HG03521 (cell line): ENCODE measurements around the gene SPAG16.
"Not testable (repeated sequence)": the region's sequence is repeated elsewhere in the genome, so short reads cannot be mapped to it uniquely, and the experiment has no call there.

Experiments used
- ATAC-seq: cut with Tn5 transposase; IDR thresholded peaks from one replicate; pipeline ENCODE4 v1.9.1; 2021; ENCODE audit warnings: mild to moderate bottlenecking, moderate library complexity; ENCODE audit not compliant: unreplicated experiment

SPAG16 gene

GRCh38 chr2:213407027-213407426 is 122.8 kb downstream of the SPAG16 start:
- ATAC-seq: not testable (repeated sequence)

- not testable (repeated sequence) for ATAC-seq
Observed at GRCh38 chr2:213408426-213409070, 124.3 kb downstream of the SPAG16 start.

- not testable (repeated sequence) for ATAC-seq
Observed at GRCh38 chr2:213410687-213411086, 126.4 kb downstream of the SPAG16 start.

GRCh38 chr2:213411582-213412289 is 127.5 kb downstream of the SPAG16 start:
- ATAC-seq: no peak

DNA sequence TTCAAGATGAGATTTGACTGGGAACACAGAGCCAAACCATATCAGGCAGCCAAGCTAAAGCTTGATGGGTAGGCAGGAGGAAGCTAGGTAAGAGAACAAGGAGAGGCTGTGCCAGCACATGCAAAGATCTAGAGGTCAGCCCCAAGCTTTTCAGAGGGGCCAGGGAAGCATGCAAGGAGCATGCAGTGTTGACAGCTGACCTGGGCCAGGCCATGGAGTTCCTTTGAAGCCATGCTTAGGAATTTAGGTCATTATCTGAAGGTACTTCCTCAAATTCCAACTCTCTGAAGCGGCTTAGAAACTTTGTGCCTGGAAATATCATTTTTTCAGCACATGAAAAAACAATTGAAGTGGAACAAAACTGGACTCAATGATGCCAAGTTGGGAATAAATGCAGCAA is 130.8 kb downstream of the SPAG16 start:
- ATAC-seq: no peak

GRCh38 chr2:213416832-213417231 is 132.6 kb downstream of the SPAG16 start:
- no peak for ATAC-seq

- ATAC-seq: no peak
Observed at GRCh38 chr2:213419980-213420379, 135.7 kb downstream of the SPAG16 start.

GRCh38 chr2:213420828-213421385 is 136.6 kb downstream of the SPAG16 start:
- ATAC-seq: no peak

GRCh38 chr2:213422211-213422610 is 137.9 kb downstream of the SPAG16 start:
- no peak for ATAC-seq

GRCh38 chr2:213425618-213426017 is 141.4 kb downstream of the SPAG16 start:
- ATAC-seq: no peak

GRCh38 chr2:213429516-213429915 is 145.3 kb downstream of the SPAG16 start:
- ATAC-seq: no peak

GRCh38 chr2:213443921-213444320 is 159.7 kb downstream of the SPAG16 start:
- ATAC-seq: no peak

- ATAC-seq: no peak
Observed at GRCh38 chr2:213451542-213452239, 167.4 kb downstream of the SPAG16 start.

GRCh38 chr2:213455316-213456008 is 171.2 kb downstream of the SPAG16 start:
- no peak for ATAC-seq

DNA sequence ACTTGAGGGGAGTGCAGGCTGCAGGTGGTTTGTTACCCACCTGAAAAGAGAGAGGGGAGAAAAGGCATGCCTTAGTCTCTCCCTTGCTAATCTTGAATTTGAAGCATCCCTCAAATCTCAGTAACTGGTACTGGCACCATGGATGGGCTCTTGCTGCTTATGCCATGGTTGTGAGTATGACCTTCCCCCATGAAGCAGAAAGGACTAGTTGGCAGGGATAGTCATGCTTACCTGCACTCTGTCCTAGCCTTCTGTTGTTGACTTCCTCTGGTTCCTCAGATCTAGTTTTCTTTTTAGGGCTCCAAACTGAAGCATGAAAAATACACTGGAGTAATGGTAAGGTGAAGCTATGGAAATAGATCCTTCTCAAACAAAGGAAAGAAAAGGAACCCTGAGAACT is 191.2 kb downstream of the SPAG16 start:
- no peak for ATAC-seq

DNA sequence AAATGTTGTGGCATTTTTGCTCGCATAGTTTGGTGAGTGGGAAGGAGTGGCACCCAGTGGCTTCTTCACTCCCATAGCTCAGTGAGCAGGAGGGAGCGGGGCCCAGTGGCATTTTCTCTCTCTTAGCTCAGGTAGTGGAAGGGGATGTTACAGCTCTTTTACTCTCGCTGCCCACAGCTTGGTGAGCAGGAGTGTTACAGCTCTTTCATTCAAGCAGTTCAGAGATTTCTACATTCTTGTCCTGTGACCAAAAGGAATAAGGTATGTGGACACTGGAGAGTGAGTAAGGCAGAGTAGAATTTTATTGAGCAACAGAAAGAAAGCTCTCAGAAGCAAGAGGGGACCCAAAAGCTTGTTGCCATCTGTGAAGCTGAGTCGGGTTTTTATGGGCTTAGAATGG is 192.4 kb downstream of the SPAG16 start:
- no peak for ATAC-seq

DNA sequence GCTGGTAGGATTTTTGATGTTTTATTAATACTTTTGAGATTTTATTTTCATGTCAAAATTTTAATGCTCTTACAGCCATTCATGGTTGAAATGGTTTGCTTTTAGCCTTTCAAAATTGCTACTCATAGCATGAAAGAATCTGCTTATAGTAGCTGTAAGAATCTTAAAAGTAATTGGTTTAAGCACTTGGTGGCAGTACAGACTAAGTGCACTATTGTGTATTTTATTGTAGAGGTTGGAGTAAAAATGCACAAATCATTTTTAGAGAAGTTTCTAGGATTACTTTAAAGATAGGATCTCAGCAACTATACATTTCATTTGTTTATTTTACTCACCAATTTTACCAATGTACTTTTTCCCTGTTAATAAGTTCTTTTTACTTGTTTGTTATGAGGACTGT is 205.8 kb downstream of the SPAG16 start:
- no peak for ATAC-seq

- ATAC-seq: no peak
Observed at GRCh38 chr2:213491376-213491775, 207.1 kb downstream of the SPAG16 start.

- no peak for ATAC-seq
Observed at GRCh38 chr2:213496226-213496625, 212.0 kb downstream of the SPAG16 start.

- ATAC-seq: no peak
Observed at GRCh38 chr2:213500881-213501280, 216.6 kb downstream of the SPAG16 start.

GRCh38 chr2:213524164-213524563 is 239.9 kb downstream of the SPAG16 start:
- ATAC-seq: no peak
